ENCODE data around the gene GNL1.

DNA sequence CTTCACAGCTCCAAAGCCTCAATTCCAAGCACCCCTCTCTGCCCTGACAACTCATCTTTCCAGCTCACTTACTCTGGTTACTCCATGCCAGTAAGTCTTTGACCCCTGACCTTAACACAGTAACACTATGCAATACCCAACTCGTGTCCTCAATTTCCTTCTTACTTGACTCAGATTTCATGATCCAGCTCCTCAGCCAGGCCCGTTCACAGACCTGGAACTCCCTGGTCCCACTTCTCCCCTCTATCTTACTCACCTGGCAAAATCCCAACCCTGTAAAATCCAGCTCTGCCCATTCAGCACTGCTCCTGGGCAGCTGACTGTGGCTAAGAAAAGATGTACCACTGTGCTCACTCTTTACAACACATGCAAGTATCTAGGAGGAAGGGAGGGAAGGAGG is 7.9 kb downstream of the GNL1 start:
- TF ChIP-seq YY1 (IDR thresholded peaks at IDR 0.05; ENCODE audit: insufficient read depth, insufficient read length): no peak
- TF ChIP-seq SUZ12 (IDR thresholded peaks at IDR 0.05; ENCODE audit: extremely low read depth, insufficient read depth, insufficient read length): no peak
- no peak for TF ChIP-seq ZNF274 (IDR thresholded peaks at IDR 0.05; ENCODE audit: low read depth, low read length)
